Liver (tissue), 9 donors: Measurements from ENCODE around the gene ZNF212. TPM values are rescaled to one million over a fixed set of nuclear protein-coding genes. Genes with fewer than 3 reads are reported as not detected.

Source experiments
- DNase-seq: peaks from one replicate; pipeline ENCODE4 v3.0.0-alpha.2; 2017; ENCODE audit warnings: low spot score
- H3K27ac ChIP-seq, 2 donors: one replicate each; pipeline ENCODE4 v1.7.0; 2013; ENCODE audit warnings: inconsistent platforms in 2 of 2, low read length in 2 of 2, control low read depth in 1 of 2, low read depth in 1 of 2, mild to moderate bottlenecking in 1 of 2
- H3K27me3 ChIP-seq, 4 donors: one replicate each; pipeline versions ENCODE4 v1.6.1 to v1.7.0; 2013; ENCODE audit warnings: low read length in 3 of 4, inconsistent platforms in 1 of 4, mild to moderate bottlenecking in 1 of 4, moderate library complexity in 1 of 4; ENCODE audit not compliant: control insufficient read depth in 4 of 4, insufficient read depth in 4 of 4
- H3K36me3 ChIP-seq, 4 donors: one replicate each; pipeline versions ENCODE4 v1.6.1 to v1.7.0; 2013; ENCODE audit warnings: low read length in 3 of 4, mild to moderate bottlenecking in 3 of 4, low read depth in 1 of 4, moderate library complexity in 1 of 4; ENCODE audit not compliant: control insufficient read depth in 4 of 4, insufficient read depth in 3 of 4
- H3K4me1 ChIP-seq, 4 donors: one replicate each; pipeline versions ENCODE4 v1.6.1 to v1.7.0; 2013; ENCODE audit warnings: low read length in 3 of 4, mild to moderate bottlenecking in 3 of 4, moderate library complexity in 1 of 4; ENCODE audit not compliant: control insufficient read depth in 4 of 4, insufficient read depth in 4 of 4
- H3K4me3 ChIP-seq, 3 donors: one replicate each; pipeline versions ENCODE4 v1.6.1 to v1.7.0; 2013; ENCODE audit warnings: low read length in 3 of 3, control low read depth in 1 of 3, low read depth in 1 of 3, mild to moderate bottlenecking in 1 of 3
- H3K9ac ChIP-seq, 2 donors: one replicate each; pipeline ENCODE4 v1.7.0; 2013; ENCODE audit warnings: low read length in 2 of 2, mild to moderate bottlenecking in 2 of 2, moderate library complexity in 2 of 2, control low read depth in 1 of 2, low read depth in 1 of 2
- H3K9me3 ChIP-seq, 4 donors: one replicate each; pipeline versions ENCODE4 v1.6.1 to v1.7.0; 2013; ENCODE audit warnings: low read length in 3 of 4; ENCODE audit not compliant: control insufficient read depth in 4 of 4
- EGR1 ChIP-seq, 2 donors: IDR thresholded peaks; 2 replicates each; pipeline ENCODE4 v1.6.1; 2016 to 2018; ENCODE audit warnings: antibody characterized with exemption in 2 of 2, low read depth in 2 of 2
- FOXA1 ChIP-seq: IDR thresholded peaks from 2 replicates; pipeline ENCODE4 v1.6.1; 2016; ENCODE audit warnings: antibody characterized with exemption
- HNF4A ChIP-seq, 2 donors: conservative IDR thresholded peaks; 2 replicates each; pipeline ENCODE4 v1.6.1; 2016; ENCODE audit warnings: antibody characterized with exemption in 2 of 2, mild to moderate bottlenecking in 2 of 2
- HNF4G ChIP-seq: IDR thresholded peaks from 2 replicates; pipeline ENCODE4 v1.6.1; 2016; ENCODE audit warnings: antibody characterized with exemption
- JUND ChIP-seq, 2 donors: IDR thresholded peaks; 2 replicates each; pipeline ENCODE4 v1.6.1; 2016; ENCODE audit warnings: antibody characterized with exemption in 2 of 2
- MAX ChIP-seq: IDR thresholded peaks from 2 replicates; pipeline ENCODE4 v1.6.1; 2016; ENCODE audit warnings: antibody characterized with exemption
- NR2F2 ChIP-seq: IDR thresholded peaks from 2 replicates; pipeline ENCODE4 v1.6.1; 2016; ENCODE audit warnings: antibody characterized with exemption
- REST ChIP-seq: IDR thresholded peaks from 2 replicates; pipeline ENCODE4 v1.6.1; 2016; ENCODE audit warnings: antibody characterized with exemption, mild to moderate bottlenecking
- RXRA ChIP-seq, 2 donors: IDR thresholded peaks; 2 replicates each; pipeline ENCODE4 v1.6.1; 2017 to 2018; ENCODE audit warnings: antibody characterized with exemption in 2 of 2, mild to moderate bottlenecking in 1 of 2
- SP1 ChIP-seq: IDR thresholded peaks from 2 replicates; pipeline ENCODE4 v1.6.1; 2018; ENCODE audit warnings: antibody characterized with exemption, mild to moderate bottlenecking
- YY1 ChIP-seq: IDR thresholded peaks from 2 replicates; pipeline ENCODE4 v1.6.1; 2016; ENCODE audit warnings: antibody characterized with exemption, mild to moderate bottlenecking
- ZBTB33 ChIP-seq: IDR thresholded peaks from 2 replicates; pipeline ENCODE4 v1.6.1; 2016; ENCODE audit warnings: antibody characterized with exemption
- WGBS: extraction: QIAGEN DNeasy Blood & Tissue Kit; methylation state at CpG from one replicate; pipeline ENCODE4 v1.1.7; 2013; 5-methylcytosine and 5-hydroxymethylcytosine counted together
- polyA plus RNA-seq, 2 donors: library from polyadenylated mRNA; stranded (reverse) in 1 of 2; unstranded in 1 of 2; fragments of 200-250 nt in 1 of 2; fragments of >200 nt in 1 of 2; fragmentation: Nextera tagmentation in 1 of 2; extraction: Ambion mirVana in 1 of 2; gene quantifications; one replicate each; pipeline versions ENCODE4 v1.2.1 to v1.2.3, GENCODE V29; 2013 to 2015
- total RNA-seq, 2 donors: library from RNA; depleted of rRNA; stranded (reverse); fragments of >200 nt; gene quantifications; one replicate each; pipeline ENCODE4 v1.2.3, GENCODE V29; 2014
- donor health status: healthy.
- donor health status: healthy.
- donor health status: healthy.
- donor health status: healthy.
- donor health status: healthy.

Gene ZNF212
- total and polyA plus RNA-seq, 4 donors: 3.4 to 4.9 (median 3.7) TPM

GRCh38 chr7:149198161-149198816, 41.2 kb upstream of the ZNF212 start:
- Histone ChIP-seq H3K9me3 (no peaks in the 10 kb centered on the region), H3K27ac (no peak overlapping the region), H3K9ac (no peak overlapping the region), H3K4me1 (peaks cover 7 to 20% (median 17%) of the 10 kb centered on the region in 4 donors), H3K4me3 (no peak overlapping the region), H3K36me3 (peaks cover 19 to 39% (median 35%) of the 10 kb centered on the region in 4 donors), H3K27me3 (no peaks in the 10 kb centered on the region)
- TF ChIP-seq NR2F2 (no peak), MAX (no peak), YY1 (no peak), JUND (IDR thresholded peaks at IDR 0.05) (no peak), HNF4G (no peak), RXRA (IDR thresholded peaks at IDR 0.05) (no peak), FOXA1 (no peak)
- WGBS: 93% methylated on average over 22 of the region's 22 CpGs
- DNase-seq: no peak

GRCh38 chr7:149199234-149199995, 40.0 kb upstream of the ZNF212 start:
- Histone ChIP-seq H3K4me1 (peaks cover 7 to 20% (median 17%) of the 10 kb centered on the region in 4 donors), H3K27me3 (no peaks in the 10 kb centered on the region), H3K9me3 (no peaks in the 10 kb centered on the region), H3K36me3 (peaks cover 19 to 48% (median 42%) of the 10 kb centered on the region in 4 donors), H3K9ac (no peak overlapping the region), H3K27ac (no peak overlapping the region), H3K4me3 (no peak overlapping the region)
- WGBS: 96% methylated on average over 6 of the region's 6 CpGs
- DNase-seq: no peak
- TF ChIP-seq REST: no peak
- TF ChIP-seq RXRA (IDR thresholded peaks at IDR 0.05): no peak
- no peak for TF ChIP-seq MAX
- TF ChIP-seq NR2F2: no peak
- TF ChIP-seq SP1: no peak
- no peak for TF ChIP-seq ZBTB33
- TF ChIP-seq FOXA1: no peak
- no peak for TF ChIP-seq HNF4A (conservative IDR thresholded peaks at IDR 0.05)
- no peak for TF ChIP-seq EGR1 (IDR thresholded peaks at IDR 0.05; ENCODE audit: low read depth in 2 of 2)
- TF ChIP-seq YY1: no peak
